CD4-positive, alpha-beta T cell treated with Interleukin-1 beta for 1 hour (primary cell): ENCODE measurements around the gene SNRPD1.
"Not testable (repeated sequence)": the region's sequence is repeated elsewhere in the genome, so short reads cannot be mapped to it uniquely, and the experiment has no call there.

Experiments used
- DNase-seq, 2 donors: peaks; one replicate each; pipeline ENCODE4 v3.0.0-alpha.2; 2020 to 2022

SNRPD1 gene

GRCh38 chr18:21612125-21613039, at the start of gene SNRPD1:
SNRPD1 (plus strand) TSS chr18:21612314; CDS start chr18:21612430, 116 bp downstream.
- DNase-seq, result peak; percentile 88 to 91

DNA sequence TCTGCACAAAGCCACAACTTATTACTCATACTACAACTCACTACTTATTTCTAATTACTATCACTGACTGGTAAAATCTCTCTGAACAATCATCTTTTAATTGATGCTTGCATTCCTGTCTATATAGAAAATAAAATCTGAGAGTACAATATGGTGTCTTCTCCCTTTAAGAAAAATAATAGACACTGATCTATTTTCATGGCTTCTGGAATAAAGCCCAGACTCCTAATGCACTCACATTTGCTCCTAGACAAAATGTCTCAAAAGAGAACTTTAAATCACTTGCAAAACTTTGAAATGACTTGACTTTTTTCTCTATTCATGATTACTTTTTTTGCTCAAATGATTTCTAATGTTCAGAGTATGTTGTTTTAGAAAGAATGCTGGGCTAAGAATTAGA, 40.3 kb upstream of the SNRPD1 start:
- no peak for DNase-seq

GRCh38 chr18:21575656-21576055, 36.5 kb upstream of the SNRPD1 start:
- DNase-seq, result no peak

DNA sequence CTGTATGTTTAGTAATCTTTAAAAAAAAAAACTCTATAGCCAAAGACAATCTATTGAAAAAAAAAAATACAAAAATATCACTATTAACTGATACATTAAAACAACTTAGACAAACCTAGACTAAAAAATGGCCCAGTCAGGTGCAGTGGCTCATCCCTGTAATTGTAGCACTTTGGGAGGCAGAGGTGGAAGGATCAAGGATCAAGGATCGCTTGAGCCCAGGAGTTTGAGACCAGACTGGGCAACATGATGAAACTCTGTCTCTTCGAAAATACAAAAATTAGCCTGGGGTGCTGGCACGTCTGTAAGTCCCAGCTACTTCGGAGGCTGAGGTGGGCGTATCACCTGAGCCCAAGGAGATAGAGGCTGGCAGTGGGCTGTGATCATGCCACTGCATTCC, 27.7 kb upstream of the SNRPD1 start:
- no peak for DNase-seq

DNA sequence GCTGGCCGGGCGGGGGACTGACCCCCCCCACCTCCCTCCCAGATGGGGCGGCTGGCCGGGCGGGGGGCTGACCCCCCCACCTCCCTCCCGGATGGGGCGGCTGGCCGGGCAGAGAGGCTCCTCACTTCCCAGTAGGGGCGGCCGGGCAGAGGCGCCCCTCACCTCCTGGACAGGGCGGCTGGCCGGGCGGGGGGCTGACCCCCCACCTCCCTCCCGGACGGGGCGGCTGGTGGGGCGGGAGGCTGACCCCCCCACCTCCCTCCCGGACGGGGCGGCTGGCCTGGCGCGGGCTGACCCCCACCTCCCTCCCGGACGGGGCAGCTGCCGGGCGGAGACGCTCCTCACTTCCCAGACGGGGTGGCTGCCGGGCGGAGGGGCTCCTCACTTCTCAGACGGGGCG, 19.8 kb upstream of the SNRPD1 start:
- DNase-seq, result not testable (repeated sequence)

- DNase-seq, result no peak
These were observed 18.4 kb upstream of the SNRPD1 start for GRCh38 chr18:21593540-21594257.

DNA sequence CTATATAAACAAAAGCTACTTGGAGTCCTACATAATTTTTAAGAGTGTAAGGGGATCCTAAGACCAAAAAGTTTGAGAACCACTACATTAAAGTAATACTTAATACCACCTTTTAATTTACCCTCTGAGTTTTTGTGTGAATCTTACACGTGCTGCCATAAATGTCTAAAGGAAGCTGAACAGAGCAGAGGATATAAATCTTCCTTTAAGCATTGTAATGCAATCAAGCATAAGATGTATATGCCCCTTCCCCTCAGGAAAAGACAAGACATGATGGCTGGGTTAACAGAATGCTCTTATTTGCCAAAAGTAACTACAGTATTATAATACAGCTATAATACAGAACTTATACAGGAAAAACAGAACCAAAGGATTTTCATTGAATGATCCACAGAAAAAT, 14.5 kb upstream of the SNRPD1 start:
- no peak for DNase-seq

GRCh38 chr18:21598726-21599584, 13.2 kb upstream of the SNRPD1 start:
- DNase-seq, result no peak

DNA sequence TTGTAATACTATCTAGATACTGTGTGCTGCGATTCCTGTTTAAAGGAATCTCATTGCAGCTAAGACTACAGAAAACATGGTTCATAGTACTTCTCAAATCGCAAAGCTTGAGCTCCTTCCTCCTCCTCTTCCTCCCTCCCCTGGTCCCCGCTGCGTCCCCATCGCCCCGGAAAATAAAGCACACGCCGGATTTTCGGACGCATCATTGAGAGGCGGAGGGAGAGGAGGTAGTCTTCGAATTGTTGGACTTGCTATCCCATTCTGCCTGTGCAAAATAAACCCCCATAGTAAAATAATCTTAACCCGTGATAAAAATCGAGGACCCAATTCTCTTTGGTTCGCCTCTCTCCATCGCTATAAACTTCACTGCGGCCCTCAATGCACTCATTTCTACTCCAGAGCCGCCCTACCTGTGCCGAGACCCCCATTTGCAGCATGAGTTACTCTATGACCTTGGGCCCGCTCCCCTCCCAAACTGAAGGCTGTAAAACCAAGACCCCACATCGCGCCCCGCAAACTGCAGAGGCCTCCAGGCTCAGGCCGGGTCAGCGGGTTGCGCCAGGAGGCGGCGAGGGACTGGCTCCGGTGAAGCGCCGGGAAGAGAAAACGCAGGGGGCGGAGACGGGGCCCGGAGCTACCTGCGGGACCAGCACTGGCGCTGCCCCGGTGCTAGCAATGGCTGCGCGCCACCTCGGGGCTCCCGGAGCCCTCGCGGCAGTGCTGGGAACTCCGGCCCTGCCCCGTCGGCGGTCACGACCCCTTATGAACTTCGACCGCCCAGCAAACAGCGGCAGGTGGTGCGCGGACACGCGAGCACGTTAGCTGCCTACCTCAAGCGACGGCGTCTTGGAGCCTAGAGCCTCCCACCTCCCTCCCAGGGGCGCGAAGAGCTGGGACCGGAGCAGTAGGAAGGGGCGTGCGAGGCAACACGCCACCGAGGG, 12.3 kb upstream of the SNRPD1 start:
- no peak for DNase-seq

GRCh38 chr18:21600526-21601410, 11.3 kb upstream of the SNRPD1 start, which contains the start of gene ESCO1:
ESCO1 (minus strand) TSS chr18:21600704; CDS start chr18:21574843, 25,861 bp downstream.
- peak; percentile 95 to 98 for DNase-seq

GRCh38 chr18:21602299-21602587, 9.9 kb upstream of the SNRPD1 start:
- DNase-seq, result peak in 1 of 2 donors; percentile 49

DNA sequence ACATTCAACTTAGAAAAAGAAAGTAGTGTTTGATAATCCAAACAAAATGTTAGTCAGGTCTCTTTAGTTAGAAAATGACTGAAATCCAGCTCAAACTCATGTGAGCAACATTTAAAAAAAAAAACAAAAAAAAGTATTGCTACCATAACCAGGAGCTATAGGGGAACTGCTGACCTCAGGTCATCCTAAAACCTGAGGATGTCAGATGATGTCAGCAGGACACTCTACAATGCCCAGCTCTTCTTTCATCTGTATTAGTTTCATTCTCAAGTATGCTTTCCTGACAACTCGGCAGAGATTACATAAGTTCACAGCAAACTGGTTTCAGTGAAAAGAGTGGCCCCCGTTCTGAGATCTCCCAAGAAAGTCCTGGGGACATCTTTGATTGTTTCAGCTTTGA, 7.4 kb upstream of the SNRPD1 start:
- DNase-seq, result no peak

GRCh38 chr18:21605213-21605612, 6.9 kb upstream of the SNRPD1 start:
- DNase-seq, result no peak

DNA sequence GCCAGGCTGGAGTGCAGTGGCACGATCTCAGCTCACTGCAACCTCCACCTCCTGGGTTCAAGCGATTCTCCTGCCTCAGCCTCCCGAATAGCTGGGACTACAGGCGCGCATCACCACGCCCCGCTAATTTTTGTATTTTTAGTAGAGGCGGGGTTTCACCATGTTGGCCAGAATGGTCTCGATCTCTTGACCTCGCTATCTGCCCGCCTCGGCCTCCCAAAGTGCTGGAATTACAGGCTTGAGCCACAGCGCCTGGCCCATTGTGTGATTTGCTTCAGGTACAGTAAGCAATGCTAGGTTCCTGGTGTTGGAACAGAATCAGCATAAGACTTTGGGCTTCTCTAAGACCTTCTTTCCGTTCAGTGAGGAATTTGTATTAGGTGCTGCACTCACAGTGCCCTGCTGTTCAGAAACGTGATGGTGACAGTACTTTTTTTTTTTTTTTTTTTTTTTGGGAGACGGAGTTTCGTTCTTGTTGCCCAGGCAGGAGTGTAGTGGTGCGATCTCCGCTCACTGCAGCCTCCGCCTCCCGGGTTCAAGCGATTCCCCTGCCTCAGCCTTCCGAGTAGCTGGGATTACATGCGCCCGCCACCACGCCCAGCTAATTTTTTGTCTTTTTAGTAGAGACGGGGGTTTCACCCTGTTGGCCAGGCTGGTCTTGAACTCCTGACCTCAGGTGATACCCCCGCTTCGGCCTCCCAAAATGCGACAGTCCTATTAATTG, 551 bp upstream of the SNRPD1 start:
- not testable (repeated sequence) for DNase-seq

GRCh38 chr18:21621640-21622039, 9.5 kb downstream of the SNRPD1 start:
- DNase-seq, result not testable (repeated sequence)

DNA sequence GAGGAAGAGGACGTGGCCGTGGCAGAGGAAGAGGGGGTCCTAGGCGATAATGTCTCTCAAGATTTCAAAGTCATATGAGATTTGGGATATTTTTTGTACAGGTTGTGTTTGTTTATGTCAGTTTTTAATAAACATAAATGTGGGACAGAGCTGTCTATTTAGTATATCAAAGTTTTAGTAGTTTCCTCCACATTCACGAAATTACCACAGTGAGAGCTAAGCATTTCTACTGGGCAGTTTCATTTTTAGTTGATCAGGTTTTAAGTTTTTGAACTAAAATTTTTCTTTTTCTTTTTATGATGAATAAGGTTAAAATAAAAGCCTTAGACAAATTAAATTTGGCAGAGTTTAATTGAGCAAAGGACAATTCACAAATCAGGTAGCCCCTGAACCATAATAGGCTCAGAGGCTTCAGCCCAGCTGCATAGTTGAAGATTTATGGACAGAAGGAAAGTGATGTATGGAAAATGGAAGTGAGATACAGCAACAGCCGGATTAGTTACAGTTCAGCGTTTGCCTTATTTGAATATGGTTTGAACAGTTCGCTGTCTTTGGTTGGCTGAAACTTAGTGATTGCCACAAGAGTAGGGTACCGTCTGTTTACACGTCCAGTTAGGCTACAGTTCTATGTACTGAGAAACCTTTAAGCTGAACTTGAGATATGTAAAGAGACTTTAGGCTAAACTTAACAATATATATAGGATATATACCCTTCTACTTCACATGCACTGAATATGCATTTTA, 17.1 kb downstream of the SNRPD1 start:
- no peak for DNase-seq

DNA sequence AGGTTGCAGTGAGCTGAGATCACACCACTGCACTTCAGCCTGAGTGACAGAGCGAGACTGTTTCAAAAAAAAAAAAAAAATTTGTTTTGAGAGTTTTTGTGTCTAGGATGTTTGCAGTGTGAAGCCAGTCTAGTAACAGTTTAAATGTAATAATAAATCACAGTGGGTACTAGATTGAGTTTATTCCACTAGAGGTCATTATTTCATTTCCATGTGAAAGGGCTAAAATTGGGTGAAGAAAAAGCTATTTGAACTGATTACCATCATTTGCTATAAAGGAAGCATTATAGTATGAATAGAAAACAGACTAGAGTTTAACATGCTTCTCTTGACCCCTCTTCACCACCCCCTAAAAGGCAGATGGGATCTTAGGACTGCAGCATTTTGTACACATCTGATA, 20.3 kb downstream of the SNRPD1 start:
- no peak for DNase-seq

DNA sequence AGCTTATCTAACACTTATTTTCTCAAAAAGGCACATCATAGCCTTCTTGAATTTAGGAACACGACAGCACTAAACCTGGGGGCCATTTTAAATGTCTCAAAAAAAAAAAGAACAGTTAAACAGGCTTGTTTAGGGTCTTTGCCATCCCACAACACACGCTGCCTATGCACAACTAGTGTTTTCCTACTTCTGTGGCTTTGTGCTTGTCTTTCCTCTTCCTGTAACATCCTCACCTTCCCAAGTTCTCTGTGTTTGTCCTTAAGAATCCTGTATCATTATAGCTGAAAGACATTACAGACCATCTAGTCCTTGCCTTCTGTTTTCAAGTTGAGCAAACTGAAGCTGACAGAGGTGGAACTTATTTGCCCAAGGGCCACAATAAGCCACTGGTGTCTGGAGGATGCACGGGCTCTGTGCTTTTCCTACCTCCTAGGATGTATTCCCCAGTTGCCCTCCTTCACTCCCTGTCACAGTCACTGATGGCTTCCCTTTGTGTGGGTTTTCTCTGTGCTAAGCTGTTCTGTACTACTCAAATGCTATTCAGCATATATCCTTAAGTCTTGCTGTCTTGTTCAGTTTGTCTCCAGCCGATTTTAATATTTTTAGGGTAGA, 22.6 kb downstream of the SNRPD1 start:
- no peak for DNase-seq

DNA sequence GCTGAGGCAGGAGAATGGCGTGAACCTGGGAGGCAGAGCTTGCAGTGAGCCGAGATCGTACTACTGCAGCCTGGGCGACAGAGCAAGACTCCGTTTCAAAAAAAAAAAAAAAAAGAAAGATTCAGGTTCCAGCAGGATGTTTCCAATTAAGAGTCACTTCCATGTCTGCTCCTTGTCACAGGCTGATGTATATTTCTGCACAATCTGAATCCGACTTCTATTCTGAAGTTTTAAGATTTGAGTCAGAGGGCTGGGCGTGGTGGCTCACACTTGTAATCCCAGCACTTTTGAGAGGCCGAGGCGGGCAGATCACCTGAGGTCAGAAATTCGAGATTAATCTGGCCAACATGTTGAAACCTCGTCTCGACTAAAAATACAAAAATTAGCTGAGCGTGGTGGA, 24.7 kb downstream of the SNRPD1 start:
- no peak for DNase-seq
